Activated CD8-positive, alpha-beta memory T cell treated with anti-CD3 and anti-CD28 coated beads, Interleukin-2, amount 50 U/mL, for 1 hour (primary cell): Measurements from ENCODE around the gene GPR25.

ENCODE experiments used
- DNase-seq: peaks from one replicate; pipeline ENCODE4 v3.0.0-alpha.2; 2020; ENCODE audit errors: extremely low read depth

Gene GPR25

GRCh38 chr1:200872446-200873115 lies at the start of gene GPR25:
Gene GPR25, plus strand, starts transcription at chr1:200872981. Its CDS starts 57 bp downstream, at chr1:200873038.
- no peak for DNase-seq

- DNase-seq = no peak
These were observed 41.7 kb upstream of the GPR25 start for GRCh38 chr1:200831091-200831490.

- DNase-seq = no peak
These were observed 38.4 kb upstream of the GPR25 start for GRCh38 chr1:200834383-200834782.

- DNase-seq = no peak
These were observed 36.6 kb upstream of the GPR25 start for GRCh38 chr1:200836213-200836612.

GRCh38 chr1:200837931-200838571 lies 34.7 kb upstream of the GPR25 start:
- no peak for DNase-seq

- DNase-seq = no peak
These were observed 33.9 kb upstream of the GPR25 start for GRCh38 chr1:200838676-200839445.

GRCh38 chr1:200845360-200845759 lies 27.4 kb upstream of the GPR25 start:
- no peak for DNase-seq

- DNase-seq = no peak
These were observed 26.4 kb upstream of the GPR25 start for GRCh38 chr1:200846398-200846797.

- DNase-seq = no peak
These were observed 23.4 kb upstream of the GPR25 start for GRCh38 chr1:200849430-200849829.

- no peak for DNase-seq
These were observed 22.2 kb upstream of the GPR25 start for GRCh38 chr1:200850554-200850953.

- no peak for DNase-seq
These were observed 15.9 kb upstream of the GPR25 start for GRCh38 chr1:200856716-200857357.

GRCh38 chr1:200857804-200858203 lies 15.0 kb upstream of the GPR25 start:
- no peak for DNase-seq

- DNase-seq = no peak
These were observed 10.7 kb upstream of the GPR25 start for GRCh38 chr1:200861937-200862647.

- DNase-seq = no peak
These were observed 9.9 kb upstream of the GPR25 start for GRCh38 chr1:200862713-200863415.

- DNase-seq = no peak
These were observed 6.7 kb upstream of the GPR25 start for GRCh38 chr1:200866116-200866515.

GRCh38 chr1:200866521-200866920 lies 6.3 kb upstream of the GPR25 start:
- DNase-seq = no peak

GRCh38 chr1:200867018-200867811 lies 5.6 kb upstream of the GPR25 start:
- no peak for DNase-seq

GRCh38 chr1:200869376-200869752 lies 3.4 kb upstream of the GPR25 start:
- no peak for DNase-seq

- no peak for DNase-seq
These were observed 2.9 kb upstream of the GPR25 start for GRCh38 chr1:200869753-200870391.
